OCI-M2 (cell line): Measurements from ENCODE around the gene UBXN6.

Experiments
- DNase-seq: peaks from one replicate; lab custom pipeline; 2025; ENCODE audit not compliant: unreplicated experiment; lab: John Stamatoyannopoulos, UW

The UBXN6 gene

DNA sequence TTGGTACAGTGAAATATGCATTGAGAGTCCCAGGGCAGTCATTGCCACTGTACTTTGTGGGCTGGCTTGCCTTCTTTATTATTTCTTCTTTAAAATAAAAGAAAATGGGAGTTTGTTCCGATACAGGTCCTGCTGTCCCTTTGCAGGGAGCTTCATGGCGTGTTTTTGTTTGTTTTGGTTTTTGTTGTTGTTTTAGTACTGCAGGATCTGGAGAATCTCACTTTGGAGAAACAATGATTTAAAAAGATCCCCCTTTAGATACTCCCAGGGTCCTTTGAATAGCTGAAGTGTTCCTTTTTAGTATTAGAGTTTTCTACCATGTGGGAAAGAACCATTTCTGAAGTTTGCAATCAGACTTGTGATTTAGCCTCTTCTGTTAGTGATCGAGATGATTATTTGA, 44.0 kb downstream of the UBXN6 start:
- DNase-seq, result no peak

DNA sequence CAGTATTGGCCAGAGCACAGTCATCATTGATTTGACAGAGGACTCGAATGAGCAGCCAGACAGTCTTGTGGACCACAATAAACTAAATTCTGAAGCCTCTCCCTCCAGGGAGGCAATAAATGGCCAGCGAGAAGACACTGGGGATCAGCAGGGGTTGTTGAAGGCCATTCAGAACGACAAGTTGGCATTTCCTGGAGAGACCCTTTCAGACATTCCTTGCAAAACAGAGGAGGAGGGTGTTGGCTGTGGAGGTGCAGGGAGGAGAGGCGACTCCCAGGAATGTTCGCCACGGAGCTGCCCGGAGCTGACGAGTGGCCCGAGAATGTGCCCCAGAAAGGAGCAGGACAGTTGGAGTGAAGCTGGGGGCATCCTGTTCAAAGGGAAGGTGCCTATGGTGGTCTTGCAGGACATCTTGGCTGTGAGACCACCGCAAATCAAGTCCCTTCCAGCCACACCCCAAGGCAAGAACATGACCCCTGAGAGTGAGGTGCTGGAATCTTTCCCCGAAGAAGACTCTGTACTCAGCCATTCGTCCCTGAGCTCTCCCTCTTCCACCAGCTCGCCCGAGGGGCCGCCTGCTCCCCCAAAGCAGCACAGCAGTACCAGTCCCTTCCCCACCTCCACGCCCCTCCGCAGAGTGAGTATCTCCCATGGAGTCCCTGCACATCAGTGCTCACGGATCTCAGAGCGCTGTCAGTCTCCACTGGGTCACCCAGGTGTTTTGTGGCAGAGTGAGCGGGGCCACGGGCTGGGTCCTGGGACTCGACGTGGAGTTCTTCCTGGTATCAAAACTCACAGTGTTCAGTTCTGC, 48.3 kb downstream of the UBXN6 start:
- DNase-seq, result no peak

DNA sequence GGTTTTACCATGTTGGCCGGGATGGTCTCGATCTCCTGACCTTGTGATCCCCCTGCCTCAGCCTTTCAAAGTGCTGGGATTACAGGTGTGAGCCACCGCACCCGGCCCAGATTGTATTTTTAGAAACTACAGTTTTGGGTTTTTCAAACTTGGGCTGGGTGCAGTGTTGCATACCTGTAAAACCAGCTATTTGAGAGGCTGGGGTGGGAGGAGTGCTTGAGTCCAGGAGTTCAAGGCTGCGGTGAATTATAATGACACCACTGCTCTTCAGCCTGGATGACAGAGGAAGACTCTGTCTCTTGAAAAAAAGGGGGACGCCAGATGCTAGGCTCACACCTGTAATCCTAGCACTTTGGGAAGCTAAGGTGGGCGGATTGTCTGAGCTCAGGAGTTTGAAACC, 51.0 kb downstream of the UBXN6 start:
- DNase-seq, result no peak

DNA sequence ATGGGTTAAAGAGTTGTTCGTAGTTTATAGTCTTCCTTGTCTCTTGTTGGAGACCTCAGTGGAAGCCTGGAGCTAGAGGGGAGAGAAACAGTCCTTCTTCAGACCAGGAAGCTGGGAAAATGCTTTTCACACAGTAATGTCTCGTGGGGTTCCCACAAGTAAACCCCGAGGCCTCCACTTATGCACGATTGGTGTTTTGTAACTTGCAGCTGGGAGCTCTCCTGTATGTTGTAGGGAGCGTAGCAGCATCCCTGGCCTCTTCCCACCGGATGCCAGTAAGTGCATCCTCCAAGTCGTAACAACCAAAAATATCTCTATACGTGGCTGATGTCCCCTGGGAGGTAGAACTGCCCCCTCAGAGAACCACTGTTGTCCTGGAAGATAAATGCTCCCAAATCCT, 51.6 kb downstream of the UBXN6 start:
- DNase-seq, result no peak

DNA sequence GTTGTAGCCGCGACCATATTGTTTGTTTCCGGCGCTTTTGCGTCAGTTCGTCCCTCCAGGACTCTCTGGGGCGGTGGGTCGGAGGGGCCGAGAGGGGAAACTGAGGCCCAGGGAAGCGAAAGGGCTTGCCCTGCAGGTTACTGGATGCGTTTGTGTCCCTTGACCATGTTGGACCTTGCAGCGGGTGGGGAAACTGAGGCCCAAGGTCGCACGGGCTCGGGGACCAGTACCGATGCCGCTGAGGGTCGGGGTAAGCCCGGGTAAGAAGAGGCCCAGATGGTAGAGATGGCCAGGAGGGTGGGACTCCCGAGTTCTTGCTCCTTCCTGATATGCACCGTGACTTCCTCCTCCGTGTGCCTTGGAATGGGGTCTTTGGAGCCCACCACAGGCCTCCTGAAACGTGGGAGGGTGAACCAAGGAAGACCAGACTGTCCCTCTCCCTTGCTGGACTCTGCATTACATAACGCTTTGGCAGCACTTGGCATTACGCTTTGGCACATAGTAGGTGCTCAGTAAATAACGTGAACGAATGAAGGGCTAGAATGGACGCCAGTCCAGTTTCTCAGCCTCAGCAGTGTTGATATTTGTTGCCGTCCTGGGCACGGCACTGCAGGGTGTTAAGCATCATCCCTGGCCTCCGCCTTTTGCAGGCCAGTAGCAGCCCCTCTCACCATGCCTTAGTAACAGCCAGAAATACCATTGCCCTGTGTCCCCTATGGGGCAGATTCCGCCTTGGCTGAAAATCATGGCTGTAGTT, 54.4 kb downstream of the UBXN6 start:
- DNase-seq, result no peak

DNA sequence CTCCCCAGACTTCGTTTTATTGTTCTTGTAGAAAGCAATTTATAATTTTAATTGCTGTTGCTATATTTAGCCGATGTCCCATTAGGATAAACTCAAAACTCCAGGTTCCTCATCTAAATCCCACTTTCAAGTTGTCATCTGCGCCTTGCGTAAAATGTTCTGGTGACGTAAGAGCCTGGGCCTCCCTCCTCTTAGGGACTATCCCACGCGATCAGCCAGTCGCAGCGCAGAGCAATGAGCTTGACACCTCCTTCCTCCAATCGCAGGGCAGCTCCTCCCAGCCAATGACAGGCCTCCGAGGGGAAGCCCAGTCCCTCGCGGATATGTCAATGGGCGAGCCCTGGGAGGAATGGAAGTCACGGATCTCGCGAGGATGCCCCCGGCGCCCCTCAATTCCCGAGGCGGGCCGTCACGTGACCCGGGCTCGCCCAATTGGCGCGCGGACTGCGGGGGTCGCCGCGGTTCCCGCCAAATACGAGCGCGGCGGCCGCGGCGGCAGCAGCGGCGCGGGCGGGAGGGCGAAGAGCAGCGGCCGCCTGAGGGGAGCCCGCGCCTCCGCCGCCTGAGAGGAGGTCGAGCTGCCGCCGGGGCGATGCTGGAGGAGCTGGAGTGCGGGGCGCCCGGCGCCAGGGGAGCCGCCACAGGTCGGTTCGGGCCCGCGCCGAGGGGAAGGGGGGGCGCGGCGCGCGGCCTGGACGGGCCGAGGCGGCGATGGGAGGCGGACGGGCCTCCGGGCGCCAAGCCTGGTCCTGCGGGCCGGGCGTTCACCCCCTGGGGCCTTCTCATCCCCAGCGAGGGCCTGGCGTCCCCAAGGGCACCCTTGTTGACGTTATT, 55.2 kb downstream of the UBXN6 start, which contains the start of gene CHAF1A:
Gene CHAF1A, plus strand, starts transcription at position 470 of the 834 bp plus-strand sequence. Its CDS starts 123 bp downstream, at position 593.
- peak; percentile 76 for DNase-seq

DNA sequence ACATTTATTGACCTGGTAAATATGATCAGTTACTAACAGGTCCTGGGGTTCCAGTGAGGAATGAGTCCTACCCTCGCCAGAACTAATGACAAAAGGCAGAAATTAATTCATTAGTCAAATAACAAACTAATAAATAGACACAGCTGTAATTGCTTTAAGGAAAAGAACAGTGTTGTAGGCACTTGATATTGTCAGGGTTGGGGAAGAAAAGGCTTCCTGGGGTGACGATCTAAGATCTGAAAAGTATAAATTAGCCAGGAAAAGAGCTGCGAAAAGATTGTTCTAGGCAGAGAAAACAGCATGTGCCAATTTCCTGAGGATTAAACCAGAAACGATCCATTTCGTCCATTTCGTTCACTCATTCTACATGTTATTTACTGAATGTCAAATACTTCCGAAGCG, 55.8 kb downstream of the UBXN6 start:
- no peak for DNase-seq

DNA sequence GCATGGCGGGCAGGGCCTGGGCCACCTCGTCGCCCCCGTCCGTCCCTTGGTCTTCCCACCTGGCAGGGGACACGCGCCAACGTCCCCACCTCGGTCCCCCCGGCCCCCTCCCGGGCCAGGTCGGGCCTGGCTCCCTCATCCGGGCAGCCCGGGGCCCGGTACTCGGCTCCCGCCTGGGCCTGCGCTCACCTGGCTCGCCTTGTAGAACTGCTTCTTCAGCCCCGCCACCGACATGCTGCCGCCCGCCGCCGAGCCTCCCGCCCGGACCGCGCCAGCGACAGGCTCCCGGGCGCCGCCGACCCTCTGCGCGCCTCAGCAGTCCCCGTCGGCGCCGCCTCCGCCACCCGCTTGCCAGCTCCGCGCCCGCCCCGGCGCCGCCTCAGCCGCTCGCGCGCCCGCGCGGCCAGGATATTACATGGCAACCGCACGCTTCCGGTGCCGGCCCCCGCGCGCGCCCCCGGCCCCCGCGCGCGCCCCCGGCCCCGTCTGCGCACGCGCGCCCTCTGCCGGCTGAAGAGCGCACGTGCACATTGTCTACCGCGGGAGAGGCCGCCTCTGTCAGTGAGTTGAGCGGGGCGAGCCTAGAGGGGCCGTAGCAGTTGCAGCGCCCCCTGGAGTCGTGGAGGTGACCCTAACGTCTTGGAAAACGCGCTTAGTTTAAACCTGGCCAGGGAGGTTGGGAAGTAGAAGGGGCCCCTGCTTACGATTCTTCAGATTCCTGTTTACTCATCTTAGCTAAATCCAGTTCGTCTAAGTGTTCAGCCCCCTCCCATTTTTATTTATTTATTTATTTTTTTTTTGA, 57.3 kb downstream of the UBXN6 start, which contains the start of gene SH3GL1:
Gene SH3GL1, minus strand, starts transcription at position 413 of the 802 bp plus-strand sequence. Its CDS starts 179 bp downstream, at position 234.
- DNase-seq, result peak; percentile 47

DNA sequence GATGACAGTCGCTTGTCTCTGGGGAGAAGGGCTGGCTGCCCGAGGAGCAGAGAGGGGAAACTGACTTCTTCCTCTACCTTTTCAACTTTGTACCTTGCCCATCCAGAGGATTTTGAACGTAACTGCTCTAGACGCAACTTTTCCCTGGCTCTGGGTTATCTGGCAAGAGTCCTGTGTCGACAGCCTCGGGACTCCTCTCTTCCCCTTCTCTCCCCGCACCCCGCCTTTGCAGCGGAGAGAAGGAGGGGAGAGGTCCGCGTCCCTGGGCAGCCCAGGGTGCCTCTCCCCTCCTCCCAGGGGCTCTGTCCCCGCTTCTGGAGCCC, 57.8 kb downstream of the UBXN6 start:
- DNase-seq, result no peak

DNA sequence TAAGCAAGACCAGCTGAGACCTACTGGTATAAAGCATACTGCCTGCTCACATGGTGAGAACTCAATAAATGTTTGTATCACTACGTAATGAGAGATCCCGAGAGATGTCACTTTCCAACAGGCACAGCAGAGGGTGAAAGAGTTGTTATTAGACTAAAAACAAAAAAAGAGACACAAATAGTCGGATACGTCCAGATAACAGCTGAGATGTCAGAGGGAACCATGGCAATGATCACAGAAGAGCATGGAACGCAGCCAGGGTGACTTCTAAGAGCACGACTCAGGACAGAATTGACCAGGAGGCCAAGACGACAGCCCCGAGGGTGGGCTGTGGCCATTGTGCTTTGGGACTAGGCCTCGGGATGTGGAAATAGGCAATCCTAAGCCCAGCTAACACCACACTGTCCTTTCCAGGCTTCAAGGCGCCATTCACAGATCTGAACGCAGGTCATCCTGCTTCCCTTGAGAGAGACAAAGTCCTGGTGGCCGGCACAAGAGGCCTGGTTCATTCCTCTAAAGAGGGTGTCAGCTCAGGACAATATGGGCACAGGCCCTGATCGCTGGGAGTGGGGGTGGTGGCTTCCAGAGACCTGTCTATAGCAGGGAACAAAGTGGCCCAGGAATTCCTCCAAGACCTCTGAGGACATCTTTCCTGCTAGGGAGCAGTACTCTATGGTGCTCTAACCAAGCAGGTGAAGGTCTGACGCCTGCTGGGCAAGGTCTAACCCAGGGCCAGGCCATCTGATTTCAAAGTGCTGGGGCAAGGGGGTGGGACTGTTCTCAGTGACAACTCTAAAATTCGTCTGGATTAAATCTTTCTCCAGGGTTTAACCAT, 60.4 kb downstream of the UBXN6 start:
- DNase-seq, result no peak
